Measurements from ENCODE around the gene SV2B. TPM values are rescaled to one million over a fixed set of nuclear protein-coding genes. Genes with fewer than 3 reads are reported as not detected.
A peak's percentile ranks its signal among the peaks of the same experiment; 100 is the strongest.

The SV2B gene
- total RNA-seq, 1 experiment from 2014 or later, result not detected

GRCh38 chr15:91054816-91055215 is 45.2 kb upstream of the SV2B start:
- DNase-seq (ENCODE audit: low read depth, low spot score), result no peak
- TF ChIP-seq EZH2phosphoT487 (IDR thresholded peaks at IDR 0.05; ENCODE audit: borderline replicate concordance), result 0 out of 2 replicates have a peak, but pooled peaks have one; percentile 39
- peak; percentile 76; the same call in 1 of the 2 replicates for TF ChIP-seq EZH2 (IDR thresholded peaks at IDR 0.05)
- TF ChIP-seq POLR2A (IDR thresholded peaks at IDR 0.05; ENCODE audit: borderline replicate concordance, extremely low read depth, insufficient read depth, insufficient read length), result no peak
- H3K9ac ChIP-seq (ENCODE audit: low read length), result no peak overlapping the region
- ChIA-PET RAD21 (ENCODE audit: low non-redundant PET in 1 of 2, low total read pairs in 2 of 2, uncharacterized antibody in 2 of 2, unreplicated experiment in 2 of 2) (no interaction called here), POLR2A (no interaction called here), CTCF (interaction anchor here (5.3 kb wide), 1 partner anchor 218 kb away, joined by 82 read pairs; no protein-coding TSS in a partner anchor)
- H3K27ac ChIP-seq (ENCODE audit: low read depth, low read length), result no peak overlapping the region
- no peak overlapping the region for H2AFZ ChIP-seq (ENCODE audit: low read depth, low read length, poor library complexity, severe bottlenecking)
- H3K4me1 ChIP-seq (ENCODE audit: control insufficient read depth in 1 of 2, insufficient read depth in 2 of 2, low read length in 2 of 2), result peaks cover 0 to 6% of the 10 kb centered on the region in 2 experiments; a peak in 1 of 4 replicates
- H3K4me3 ChIP-seq (replicated peaks in 1 of 2; ENCODE audit: low read depth in 1 of 2, low read length in 2 of 2), result no peak overlapping the region
- no peak overlapping the region for H3K4me2 ChIP-seq (ENCODE audit: low read length)
- no peaks in the 10 kb centered on the region for H4K20me1 ChIP-seq (ENCODE audit: insufficient read depth)
- no peak for ATAC-seq
- BruUV-seq (replicated peaks), result no TSS peak
- intact Hi-C loops (cut with micrococcal nuclease), result loop anchor here (1.0 kb wide), 1 partner anchor 1027 kb away; no protein-coding TSS in a partner anchor
- no peaks in the 10 kb centered on the region for H3K36me3 ChIP-seq (ENCODE audit: control insufficient read depth in 1 of 2, insufficient read depth in 2 of 2, low read length in 2 of 2)
- H3K27me3 ChIP-seq (ENCODE audit: insufficient read depth, low read length), result peaks cover 67% of the 10 kb centered on the region
- no peaks in the 10 kb centered on the region for H3K9me3 ChIP-seq (ENCODE audit: control insufficient read depth in 1 of 2, insufficient read depth in 1 of 2, low read depth in 1 of 2, low read length in 2 of 2)
- no peaks in the 10 kb centered on the region for H3K9me2 ChIP-seq (ENCODE audit: insufficient read depth)
- no peaks in the 10 kb centered on the region for H3K79me2 ChIP-seq (ENCODE audit: insufficient read depth, low read length)

GRCh38 chr15:91055548-91056331 is 44.3 kb upstream of the SV2B start:
- Histone ChIP-seq H3K9me3 (ENCODE audit: control insufficient read depth in 1 of 2, insufficient read depth in 1 of 2, low read depth in 1 of 2, low read length in 2 of 2) (no peaks in the 10 kb centered on the region), H3K4me1 (ENCODE audit: control insufficient read depth in 1 of 2, insufficient read depth in 2 of 2, low read length in 2 of 2) (peaks cover 0 to 6% of the 10 kb centered on the region in 2 experiments; a peak in 1 of 4 replicates), H3K4me3 (replicated peaks in 1 of 2; ENCODE audit: low read depth in 1 of 2, low read length in 2 of 2) (0 out of 4 replicates have a peak overlapping the region, but pooled peaks of 1 of the 2 experiments have one; percentile 18), H3K27me3 (ENCODE audit: insufficient read depth, low read length) (peaks cover 67% of the 10 kb centered on the region), H4K20me1 (ENCODE audit: insufficient read depth) (no peaks in the 10 kb centered on the region), H3K79me2 (ENCODE audit: insufficient read depth, low read length) (no peaks in the 10 kb centered on the region), H3K9ac (ENCODE audit: low read length) (no peak overlapping the region), H2AFZ (ENCODE audit: low read depth, low read length, poor library complexity, severe bottlenecking) (peak overlapping the region; percentile 64), H3K36me3 (ENCODE audit: control insufficient read depth in 1 of 2, insufficient read depth in 2 of 2, low read length in 2 of 2) (no peaks in the 10 kb centered on the region), H3K27ac (ENCODE audit: low read depth, low read length) (no peak overlapping the region), H3K4me2 (ENCODE audit: low read length) (peak overlapping the region; percentile 48), H3K9me2 (ENCODE audit: insufficient read depth) (no peaks in the 10 kb centered on the region)
- ATAC-seq (peak; percentile 98), DNase-seq (ENCODE audit: low read depth, low spot score) (peak; percentile 75)
- ChIA-PET CTCF (interaction anchor here (0.6 to 5.3 kb wide), 17 partner anchors 9 to 243 kb away, joined by 3 to 82 read pairs (median 5); partner anchors contain the start of genes HDDC3 and UNC45A), RAD21 (ENCODE audit: low non-redundant PET in 1 of 2, low total read pairs in 2 of 2, uncharacterized antibody in 2 of 2, unreplicated experiment in 2 of 2) (interaction anchor here (0.5 to 2.2 kb wide), 5 partner anchors 169 to 1481 kb away, joined by 3 to 13 read pairs (median 4); no protein-coding TSS in a partner anchor), POLR2A (interaction anchor here (1.5 kb wide), 1 partner anchor 213 kb away, joined by 3 read pairs; no protein-coding TSS in a partner anchor)
- TF ChIP-seq EZH2phosphoT487 (IDR thresholded peaks at IDR 0.05; ENCODE audit: borderline replicate concordance) (0 out of 2 replicates have a peak, but pooled peaks have one; percentile 9), ZFX (IDR thresholded peaks at IDR 0.05) (no peak), RAD21 (IDR thresholded peaks at IDR 0.05; ENCODE audit: low read depth) (peak; percentile 94), SRF (IDR thresholded peaks at IDR 0.05; ENCODE audit: low read depth) (no peak), CTCF (IDR thresholded peaks at IDR 0.05 in 2 of 3, conservative IDR thresholded peaks at IDR 0.05 in 1 of 3; ENCODE audit: borderline replicate concordance in 1 of 3, insufficient read depth in 1 of 3, low read depth in 2 of 3, low read length in 2 of 3) (peak; percentile 83 to 89 (median 88)), ZBTB33 (IDR thresholded peaks at IDR 0.05; ENCODE audit: extremely low read depth, insufficient replicate concordance, low read length) (no peak), ELF1 (IDR thresholded peaks at IDR 0.05; ENCODE audit: borderline replicate concordance, low read depth) (peak; percentile 48), MAX (IDR thresholded peaks at IDR 0.05) (no peak), ATF3 (IDR thresholded peaks at IDR 0.05) (no peak), TCF7L2 (IDR thresholded peaks at IDR 0.05; ENCODE audit: borderline replicate concordance, extremely low read depth, insufficient read depth, insufficient read length) (no peak), CEBPB (IDR thresholded peaks at IDR 0.05; ENCODE audit: low read depth) (no peak)
- intact Hi-C loops (cut with micrococcal nuclease), result loop anchor here (1.0 kb wide), 3 partner anchors 169 to 1027 kb away; no protein-coding TSS in a partner anchor
- no TSS peak for BruUV-seq (replicated peaks)
